IMR-90 (cell line): Measurements from ENCODE around the gene CUBN. TPM values are rescaled to one million over a fixed set of nuclear protein-coding genes. Genes with fewer than 3 reads are reported as not detected.
A peak's percentile ranks its signal among the peaks of the same experiment; 100 is the strongest.

Experiments
- ATAC-seq: fragments of 200-7000 bp; cut with Tn5 transposase; 2 replicates; pipeline ENCODE4 v1.9.1; 2020; ENCODE audit warnings: low read depth, mild to moderate bottlenecking, moderate library complexity
- BruUV-seq: library from RNA; stranded (reverse); fragments of 400-500 nt; replicated peaks from 2 replicates; lab custom pipeline; 2021; lab: Mats Ljungman, UMichigan
- CTCF ChIA-PET: fragments of 300-600 bp; formaldehyde crosslinking; extraction: SDS; loops from one replicate; lab custom pipeline; 2021; ENCODE audit warnings: antibody characterized with exemption; lab: Yijun Ruan, JAX
- POLR2A ChIA-PET: fragments of 300-600 bp; sonication (Branson Sonifier 250); formaldehyde crosslinking; loops from one replicate; lab custom pipeline; 2022; ENCODE audit warnings: antibody characterized with exemption; ENCODE audit not compliant: unreplicated experiment; lab: Charles Lee
- DNase-seq: peaks from one replicate; pipeline ENCODE4 v3.0.0; 2013
- H2AFZ ChIP-seq: replicated peaks from 2 replicates; pipeline ENCODE3; 2013; ENCODE audit warnings: low read length, mild to moderate bottlenecking; ENCODE audit not compliant: poor library complexity
- H2AK5ac ChIP-seq: 2 replicates; pipeline ENCODE4 v1.6.1; 2013; ENCODE audit warnings: low read depth, low read length, inconsistent platforms
- H2AK9ac ChIP-seq: replicated peaks from 2 replicates; pipeline ENCODE3; 2013; ENCODE audit warnings: mild to moderate bottlenecking, low read depth, low read length, moderate library complexity; ENCODE audit not compliant: poor library complexity
- H2BK120ac ChIP-seq: 2 replicates; pipeline ENCODE4 v1.6.1; 2013; ENCODE audit warnings: low read depth, low read length, inconsistent platforms
- H2BK15ac ChIP-seq: 3 replicates; pipeline ENCODE4 v1.6.1; 2013; ENCODE audit warnings: low read depth, low read length, inconsistent platforms
- H2BK20ac ChIP-seq: 2 replicates; pipeline ENCODE4 v1.6.1; 2013; ENCODE audit warnings: low read depth, mild to moderate bottlenecking, inconsistent platforms, low read length, moderate library complexity
- H2BK5ac ChIP-seq: 2 replicates; pipeline ENCODE4 v1.6.1; 2013; ENCODE audit warnings: mild to moderate bottlenecking, low read depth, low read length, inconsistent platforms; ENCODE audit not compliant: poor library complexity, severe bottlenecking
- H3K14ac ChIP-seq: replicated peaks from 2 replicates; pipeline ENCODE4 v1.6.1; 2013; ENCODE audit warnings: low read depth, low read length, inconsistent platforms
- H3K18ac ChIP-seq: 2 replicates; pipeline ENCODE4 v1.6.1; 2013; ENCODE audit warnings: low read depth, low read length, control low read depth
- H3K23ac ChIP-seq: 2 replicates; pipeline ENCODE4 v1.6.1; 2013; ENCODE audit warnings: low read depth, low read length, inconsistent platforms
- H3K27ac ChIP-seq: 2 replicates; pipeline ENCODE4 v1.5.1; 2013; ENCODE audit warnings: mild to moderate bottlenecking, control low read depth, low read length; ENCODE audit not compliant: insufficient read depth
- H3K27me3 ChIP-seq: 2 replicates; pipeline ENCODE4 v1.6.1; 2013; ENCODE audit warnings: low read length; ENCODE audit not compliant: control insufficient read depth, insufficient read depth
- H3K36me3 ChIP-seq: 2 replicates; pipeline ENCODE4 v1.6.1; 2013; ENCODE audit warnings: low read length, mixed read lengths; ENCODE audit not compliant: control insufficient read depth, insufficient read depth
- H3K4ac ChIP-seq: 2 replicates; pipeline ENCODE4 v1.6.1; 2013; ENCODE audit warnings: low read depth, low read length, inconsistent platforms
- H3K4me1 ChIP-seq: 2 replicates; pipeline ENCODE4 v1.6.1; 2013; ENCODE audit warnings: low read length, mixed read lengths; ENCODE audit not compliant: control insufficient read depth, insufficient read depth
- H3K4me2 ChIP-seq: 2 replicates; pipeline ENCODE4 v1.6.1; 2013; ENCODE audit warnings: low read depth, mild to moderate bottlenecking, control low read depth, low read length, moderate library complexity
- H3K4me3 ChIP-seq: 2 replicates; pipeline ENCODE4 v1.5.1; 2013; ENCODE audit warnings: low read depth, mild to moderate bottlenecking, control low read depth, low read length, moderate library complexity; ENCODE audit not compliant: insufficient read depth
- H3K56ac ChIP-seq: 2 replicates; pipeline ENCODE4 v1.6.1; 2013; ENCODE audit warnings: low read length, inconsistent platforms; ENCODE audit not compliant: insufficient read depth; ENCODE audit errors: extremely low read depth
- H3K79me1 ChIP-seq, 2 experiments: 2 replicates each; pipeline ENCODE4 v1.6.1; 2013; ENCODE audit warnings: low read length in 2 of 2, inconsistent platforms in 1 of 2, low read depth in 1 of 2
- H3K9ac ChIP-seq: 2 replicates; pipeline ENCODE4 v1.6.1; 2013; ENCODE audit warnings: low read depth, low read length, control low read depth
- H3K9me1 ChIP-seq: 2 replicates; pipeline ENCODE4 v1.6.1; 2013; ENCODE audit warnings: low read length, inconsistent platforms; ENCODE audit not compliant: insufficient read depth
- H3K9me3 ChIP-seq: 2 replicates; pipeline ENCODE4 v1.6.1; 2013; ENCODE audit warnings: low read length; ENCODE audit not compliant: control insufficient read depth, insufficient read depth
- H4K20me1 ChIP-seq: 2 replicates; pipeline ENCODE4 v1.6.1; 2013; ENCODE audit warnings: low read length, inconsistent platforms; ENCODE audit not compliant: insufficient read depth
- H4K5ac ChIP-seq: 2 replicates; pipeline ENCODE4 v1.6.1; 2013; ENCODE audit warnings: mild to moderate bottlenecking, low read depth, low read length, control low read depth
- H4K8ac ChIP-seq, 2 experiments: 2 replicates each; pipeline ENCODE4 v1.6.1; 2013; ENCODE audit warnings: low read depth in 2 of 2, low read length in 2 of 2, control low read depth in 1 of 2, inconsistent platforms in 1 of 2
- H4K91ac ChIP-seq: 2 replicates; pipeline ENCODE4 v1.6.1; 2013; ENCODE audit warnings: low read depth, low read length, inconsistent platforms; ENCODE audit not compliant: insufficient read depth
- FOS ChIP-seq: fragments of 150-350 bp; IDR thresholded peaks from 2 replicates; pipeline ENCODE4 v1.6.1; 2016; ENCODE audit warnings: low read depth, low read length
- MAFK ChIP-seq: IDR thresholded peaks from 2 replicates; pipeline ENCODE4 v1.6.1; 2012; ENCODE audit warnings: low read depth, low read length, improper control_type of control experiment
- MXI1 ChIP-seq: IDR thresholded peaks from 2 replicates; pipeline ENCODE4 v1.6.1; 2012; ENCODE audit warnings: low read depth, mild to moderate bottlenecking, low read length, moderate library complexity, borderline replicate concordance
- POLR2A ChIP-seq: IDR thresholded peaks from 2 replicates; pipeline ENCODE4 v1.6.1; 2012; ENCODE audit warnings: mild to moderate bottlenecking, low read depth, low read length
- RFX5 ChIP-seq: IDR thresholded peaks from 2 replicates; pipeline ENCODE4 v1.8.0; 2012; ENCODE audit warnings: low read depth, mild to moderate bottlenecking, low read length, moderate library complexity
- WGBS, 2 experiments: methylation state at CpG; one replicate each; pipeline versions ENCODE4 v1.1.5 to v1.1.7; 2013; ENCODE audit warnings: missing lambda C conversion rate in 2 of 2; ENCODE audit not compliant: insufficient read length in 1 of 2; ENCODE audit errors: extremely low coverage in 2 of 2; 5-methylcytosine and 5-hydroxymethylcytosine counted together
- dilution Hi-C: fragments of 300-500 bp; cut with HindIII; formaldehyde crosslinking; loops from one replicate; pipeline ENCODE4 v1.14.3; 2018; ENCODE audit warnings: low sequenced_read_pairs; ENCODE audit not compliant: unreplicated experiment
- in situ Hi-C: fragments of 300-500 bp; cut with MboI; formaldehyde crosslinking; loops from 3 replicates; pipeline ENCODE4 v1.14.3; 2019; ENCODE audit warnings: low sequenced_read_pairs, inconsistent platforms, mixed read lengths
- intact Hi-C: fragments of 100-400 bp; cut with micrococcal nuclease; formaldehyde crosslinking; loops from 2 replicates; pipeline ENCODE4 v1.10.0; 2022
- polyA plus RNA-seq, 3 experiments: library from polyadenylated mRNA; depleted of rRNA; stranded (reverse); fragments of >200 nt; gene quantifications; 2 replicates each; pipeline ENCODE4 v1.2.3, GENCODE V29; 2012; ENCODE audit warnings: low replicate concordance in 1 of 3
- total RNA-seq: library from RNA; depleted of rRNA; stranded (reverse); fragments of >200 nt; gene quantifications from 2 replicates; pipeline ENCODE4 v1.2.3, GENCODE V29; 2012
- TF ChIP-seq, protein P1 (sequence below): conservative IDR thresholded peaks from 2 replicates; pipeline ENCODE4 v1.5.1; 2012; ENCODE audit warnings: mild to moderate bottlenecking, low read depth, low read length, improper control_type of control experiment

Gene CUBN
- total and polyA plus RNA-seq, 2 of the 4 experiments (the other 2 are of a cell fraction): 0.19 to 0.54 TPM

- dilution Hi-C loops: no loop called here
- Histone ChIP-seq H3K9me3 (no peaks in the 10 kb centered on the region), H2AK9ac (peak overlapping the region; percentile 85), H2BK15ac (peak overlapping the region; percentile 85), H4K8ac (peak overlapping the region; percentile 94 to 96), H4K20me1 (no peaks in the 10 kb centered on the region), H4K91ac (peak overlapping the region; percentile 100), H3K56ac (peak overlapping the region; percentile 87), H3K4me3 (no peak overlapping the region), H4K5ac (peak overlapping the region; percentile 95), H3K18ac (peak overlapping the region; percentile 92), H2BK120ac (peak overlapping the region; percentile 97), H3K9ac (peak overlapping the region; percentile 70), H2AFZ (peak overlapping the region; percentile 63), H3K23ac (peak overlapping the region; percentile 95), H3K9me1 (peaks cover 17% of the 10 kb centered on the region), H3K79me1 (peaks cover 0 to 18% of the 10 kb centered on the region in 2 experiments; a peak in 2 of 4 replicates), H3K4me2 (peak overlapping the region; percentile 29; the same call in 1 of the 2 replicates), H2AK5ac (peak overlapping the region; percentile 99), H3K36me3 (no peaks in the 10 kb centered on the region), H3K4me1 (peaks cover 25% of the 10 kb centered on the region), H3K4ac (peak overlapping the region; percentile 96), H3K27me3 (no peaks in the 10 kb centered on the region), H2BK5ac (peak overlapping the region; percentile 99), H3K14ac (peak overlapping the region; percentile 99), H3K27ac (peak overlapping the region; percentile 95), H2BK20ac (peak overlapping the region; percentile 97)
- intact Hi-C loops: loop anchor here (1.0 to 5.0 kb wide), 2 partner anchors 18 to 241 kb away; partner anchors contain the start of gene VIM
- 83% methylated on average over 1 of the region's 5 CpGs; no CpG with 5 or more reads in 1 of the 2 experiments for WGBS, 2 experiments
- ChIA-PET CTCF (interaction anchor here (0.6 to 1.3 kb wide), 2 partner anchors 13 to 129 kb away, joined by 3 to 4 read pairs; no protein-coding TSS in a partner anchor), POLR2A (interaction anchor here (1.0 to 2.9 kb wide), 4 partner anchors 14 to 243 kb away, joined by 3 to 21 read pairs (median 14); partner anchors contain the start of gene VIM)
- DNase-seq: no peak
- peak; percentile 22 for ATAC-seq
- in situ Hi-C loops: no loop called here
- no TSS peak for BruUV-seq
- TF ChIP-seq MXI1 (no peak), FOS (no peak), RFX5 (no peak), MAFK (0 out of 2 replicates have a peak, but pooled peaks have one; percentile 11), POLR2A (0 out of 2 replicates have a peak, but pooled peaks have one; percentile 30)
- TF ChIP-seq, protein P1, sequence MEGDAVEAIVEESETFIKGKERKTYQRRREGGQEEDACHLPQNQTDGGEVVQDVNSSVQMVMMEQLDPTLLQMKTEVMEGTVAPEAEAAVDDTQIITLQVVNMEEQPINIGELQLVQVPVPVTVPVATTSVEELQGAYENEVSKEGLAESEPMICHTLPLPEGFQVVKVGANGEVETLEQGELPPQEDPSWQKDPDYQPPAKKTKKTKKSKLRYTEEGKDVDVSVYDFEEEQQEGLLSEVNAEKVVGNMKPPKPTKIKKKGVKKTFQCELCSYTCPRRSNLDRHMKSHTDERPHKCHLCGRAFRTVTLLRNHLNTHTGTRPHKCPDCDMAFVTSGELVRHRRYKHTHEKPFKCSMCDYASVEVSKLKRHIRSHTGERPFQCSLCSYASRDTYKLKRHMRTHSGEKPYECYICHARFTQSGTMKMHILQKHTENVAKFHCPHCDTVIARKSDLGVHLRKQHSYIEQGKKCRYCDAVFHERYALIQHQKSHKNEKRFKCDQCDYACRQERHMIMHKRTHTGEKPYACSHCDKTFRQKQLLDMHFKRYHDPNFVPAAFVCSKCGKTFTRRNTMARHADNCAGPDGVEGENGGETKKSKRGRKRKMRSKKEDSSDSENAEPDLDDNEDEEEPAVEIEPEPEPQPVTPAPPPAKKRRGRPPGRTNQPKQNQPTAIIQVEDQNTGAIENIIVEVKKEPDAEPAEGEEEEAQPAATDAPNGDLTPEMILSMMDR: no peak
These were observed 143.6 kb downstream of the CUBN start for GRCh38 chr10:16986082-16986405.
